SK-N-SH (cell line): ENCODE data around the gene ACBD6. TPM values are rescaled to one million over a fixed set of nuclear protein-coding genes. Genes with fewer than 3 reads are reported as not detected.

Experiments
- CTCF ChIA-PET: fragments of 300-600, 350-600 bp; formaldehyde crosslinking; extraction: SDS; loops from one replicate; lab custom pipeline; 2021; lab: Yijun Ruan, JAX
- POLR2A ChIA-PET: fragments of 350-600 bp; sonication (Branson Sonifier 250); formaldehyde crosslinking; extraction: SDS; loops from one replicate; lab custom pipeline; 2020; ENCODE audit warnings: antibody characterized with exemption, inconsistent platforms; lab: Yijun Ruan, JAX
- DNase-seq: peaks from one replicate; pipeline ENCODE4 v3.0.0; 2012
- H2AFZ ChIP-seq: fragments of 200-600 bp; sonication (generic); 2 replicates; pipeline ENCODE4 v1.8.1; 2016; ENCODE audit warnings: antibody characterized with exemption, mild to moderate bottlenecking, low read depth
- H3F3A ChIP-seq: fragments of 200-600 bp; sonication (generic); replicated peaks from 2 replicates; pipeline ENCODE3; 2016; ENCODE audit warnings: antibody characterized with exemption, mild to moderate bottlenecking; ENCODE audit not compliant: insufficient read depth
- H3K27ac ChIP-seq, 2 experiments: fragments of 200-500 bp in 1 of 2; fragments of 200-600 bp in 1 of 2; sonication (Bioruptor generic) in 1 of 2; sonication (generic), shearing (Covaris generic) in 1 of 2; 2 replicates each; pipeline versions ENCODE4 v1.5.1 to v1.6.1; 2014 to 2016; ENCODE audit warnings: low read depth in 2 of 2, inconsistent platforms in 1 of 2, low read length in 1 of 2, mild to moderate bottlenecking in 1 of 2, mixed read lengths in 1 of 2
- H3K27me3 ChIP-seq: fragments of 200-600 bp; sonication (generic), shearing (Covaris generic); 2 replicates; pipeline ENCODE4 v1.6.1; 2016; ENCODE audit warnings: mixed run types; ENCODE audit not compliant: insufficient read depth
- H3K36me3 ChIP-seq, 2 experiments: fragments of 200-500 bp in 1 of 2; fragments of 200-600 bp in 1 of 2; sonication (Bioruptor generic) in 1 of 2; sonication (generic) in 1 of 2; replicated peaks in 1 of 2; 2 replicates each; pipeline versions ENCODE3 to v1.5.1; 2014 to 2016; ENCODE audit warnings: low read length in 1 of 2, mild to moderate bottlenecking in 1 of 2; ENCODE audit not compliant: insufficient read depth in 2 of 2, control insufficient read depth in 1 of 2
- H3K4me1 ChIP-seq, 2 experiments: fragments of 200-500 bp in 1 of 2; fragments of 200-600 bp in 1 of 2; sonication (Bioruptor generic) in 1 of 2; sonication (generic), shearing (Covaris generic) in 1 of 2; 2 replicates each; pipeline versions ENCODE4 v1.5.1 to v1.6.1; 2014 to 2016; ENCODE audit warnings: low read depth in 1 of 2, low read length in 1 of 2, mixed run types in 1 of 2; ENCODE audit not compliant: insufficient read depth in 2 of 2, control insufficient read depth in 1 of 2
- H3K4me2 ChIP-seq: fragments of 200-600 bp; sonication (generic), shearing (Covaris generic); 2 replicates; pipeline ENCODE4 v1.6.1; 2017; ENCODE audit warnings: mixed run types
- H3K4me3 ChIP-seq, 2 experiments: fragments of 200-500 bp in 1 of 2; fragments of 200-600 bp in 1 of 2; sonication (Bioruptor generic) in 1 of 2; sonication (generic), shearing (Covaris generic) in 1 of 2; 2 replicates each; pipeline versions ENCODE4 v1.5.1 to v1.8.1; 2014 to 2016; ENCODE audit warnings: low read depth in 2 of 2, inconsistent platforms in 1 of 2, low read length in 1 of 2, mild to moderate bottlenecking in 1 of 2, mixed read lengths in 1 of 2, moderate library complexity in 1 of 2
- H3K79me2 ChIP-seq: fragments of 200-600 bp; sonication (generic); 2 replicates; pipeline ENCODE4 v1.8.1; 2017; ENCODE audit warnings: mild to moderate bottlenecking; ENCODE audit not compliant: insufficient read depth
- H3K9ac ChIP-seq: fragments of 200-600 bp; sonication (generic); 2 replicates; pipeline ENCODE4 v1.6.1; 2017; ENCODE audit warnings: mixed run types
- H3K9me2 ChIP-seq: fragments of 200-600 bp; sonication (generic); 2 replicates; pipeline ENCODE4 v1.6.1; 2017; ENCODE audit warnings: mixed run types
- H3K9me3 ChIP-seq: fragments of 200-600 bp; sonication (generic); 2 replicates; pipeline ENCODE4 v1.6.1; 2017; ENCODE audit warnings: mixed run types, mild to moderate bottlenecking, moderate library complexity
- H4K20me1 ChIP-seq: fragments of 200-600 bp; sonication (generic); 2 replicates; pipeline ENCODE4 v1.6.1; 2017; ENCODE audit warnings: mild to moderate bottlenecking, mixed run types; ENCODE audit not compliant: insufficient read depth
- CHD2 ChIP-seq: fragments of 150-350 bp; IDR thresholded peaks from 2 replicates; pipeline ENCODE4 v1.6.1; 2018; ENCODE audit warnings: low read length; ENCODE audit not compliant: partially characterized antibody
- CTCF ChIP-seq: fragments of 200-600 bp; sonication (generic); IDR thresholded peaks from 2 replicates; pipeline ENCODE4 v1.6.1; 2017; ENCODE audit warnings: antibody characterized with exemption, mild to moderate bottlenecking, moderate library complexity
- ELF1 ChIP-seq: IDR thresholded peaks from 2 replicates; pipeline ENCODE4 v1.4.0; 2012
- EP300 ChIP-seq, 2 experiments: IDR thresholded peaks; 2 replicates each; pipeline versions ENCODE4 v1.4.0 to v1.6.1; 2012; ENCODE audit warnings: borderline replicate concordance in 1 of 2, low read depth in 1 of 2, low read length in 1 of 2
- FOXJ3 ChIP-seq: sonication (generic); formaldehyde crosslinking; IDR thresholded peaks from 2 replicates; pipeline ENCODE4 v1.5.1; 2020; ENCODE audit warnings: mild to moderate bottlenecking, missing genetic modification reagents
- FOXM1 ChIP-seq: IDR thresholded peaks from 2 replicates; pipeline ENCODE4 v1.4.0; 2012; ENCODE audit warnings: low read depth, mild to moderate bottlenecking
- GABPA ChIP-seq: IDR thresholded peaks from 2 replicates; pipeline ENCODE4 v1.4.0; 2012; ENCODE audit warnings: low read depth, mild to moderate bottlenecking
- JUND ChIP-seq: IDR thresholded peaks from 2 replicates; pipeline ENCODE4 v1.4.0; 2012
- MAX ChIP-seq: IDR thresholded peaks from 2 replicates; pipeline ENCODE4 v1.4.0; 2012; ENCODE audit warnings: low read depth
- MEF2A ChIP-seq: IDR thresholded peaks from 2 replicates; pipeline ENCODE4 v1.4.0; 2012; ENCODE audit warnings: low read depth, borderline replicate concordance
- NFIC ChIP-seq: IDR thresholded peaks from 2 replicates; pipeline ENCODE4 v1.4.0; 2012; ENCODE audit warnings: borderline replicate concordance
- NRF1 ChIP-seq: IDR thresholded peaks from 2 replicates; pipeline ENCODE4 v1.6.1; 2012; ENCODE audit warnings: low read depth, mild to moderate bottlenecking, low read length
- PBX3 ChIP-seq: IDR thresholded peaks from 2 replicates; pipeline ENCODE4; 2012
- RCOR1 ChIP-seq: fragments of 150-350 bp; IDR thresholded peaks from 2 replicates; pipeline ENCODE4 v1.6.1; 2017; ENCODE audit warnings: antibody characterized with exemption, low read length
- REST ChIP-seq: IDR thresholded peaks from 2 replicates; pipeline ENCODE4 v1.6.1; 2012; ENCODE audit warnings: mild to moderate bottlenecking, low read depth, low read length, moderate library complexity
- SMC3 ChIP-seq: IDR thresholded peaks from 2 replicates; pipeline ENCODE4 v1.6.1; 2012; ENCODE audit warnings: low read depth, low read length, improper control_type of control experiment
- TEAD4 ChIP-seq: IDR thresholded peaks from 2 replicates; pipeline ENCODE4 v1.4.0; 2012; ENCODE audit warnings: mild to moderate bottlenecking, borderline replicate concordance; ENCODE audit not compliant: insufficient read depth
- USF2 ChIP-seq: fragments of 150-350 bp; IDR thresholded peaks from 2 replicates; pipeline ENCODE4 v1.6.1; 2017; ENCODE audit warnings: antibody characterized with exemption, low read length, low read depth, borderline replicate concordance
- WGBS: methylation state at CpG from one replicate; pipeline ENCODE4 v1.1.6; 2017; ENCODE audit warnings: low lambda C conversion rate; 5-methylcytosine and 5-hydroxymethylcytosine counted together
- polyA plus RNA-seq, 3 experiments: library from polyadenylated mRNA; depleted of rRNA; stranded (reverse); fragments of >200 nt; gene quantifications; 2 replicates each; pipeline ENCODE4 v1.2.3, GENCODE V29; 2012

ACBD6 gene
- polyA plus RNA-seq, 1 of the 3 experiments (the other 2 are of a cell fraction) = 60.9 TPM

- H2AFZ ChIP-seq = no peak overlapping the region
- H3K36me3 ChIP-seq = no peaks in the 10 kb centered on the region
- no peak overlapping the region for H3K4me2 ChIP-seq
- H3K9ac ChIP-seq = no peak overlapping the region
- H3K27me3 ChIP-seq = no peaks in the 10 kb centered on the region
- CTCF ChIA-PET = interaction anchor here (0.9 to 1.0 kb wide), 2 partner anchors 341 to 360 kb away, joined by 3 to 5 read pairs; no protein-coding TSS in a partner anchor
- peaks cover 4 to 18% of the 10 kb centered on the region in 2 experiments; a peak in 3 of 4 replicates for H3K4me1 ChIP-seq
- POLR2A ChIA-PET = no interaction called here
- H3K79me2 ChIP-seq = no peaks in the 10 kb centered on the region
- no peak for DNase-seq
- H3K9me3 ChIP-seq = no peaks in the 10 kb centered on the region
- no peak overlapping the region for H3K27ac ChIP-seq
- 77% methylated on average over 8 of the region's 9 CpGs for WGBS
- H3F3A ChIP-seq = peaks cover 3% of the 10 kb centered on the region
- no peaks in the 10 kb centered on the region for H4K20me1 ChIP-seq
- H3K9me2 ChIP-seq = no peaks in the 10 kb centered on the region
- TF ChIP-seq MAX (no peak), FOXJ3 (CRISPR knock-in tag) (no peak), NFIC (no peak), CTCF (no peak), MEF2A (no peak), RCOR1 (no peak), JUND (no peak), PBX3 (no peak), CHD2 (no peak), SMC3 (no peak), GABPA (no peak), TEAD4 (no peak), NRF1 (no peak), ELF1 (no peak), FOXM1 (no peak), USF2 (no peak), REST (no peak), EP300 (IDR thresholded peaks at IDR 0.05; ENCODE audit: borderline replicate concordance in 1 of 2, low read depth in 1 of 2, low read length in 1 of 2) (no peak)
- TF ChIP-seq, all 33 proteins: peak for 0
- no peak overlapping the region for H3K4me3 ChIP-seq
These were observed 19.3 kb upstream of the ACBD6 start for GRCh38 chr1:180521474-180522212.
